ENCODE measurements around the gene MELK.

GRCh38 chr9:36530224-36530623 lies 42.5 kb upstream of the MELK start:
- no peak for TF ChIP-seq POLR2AphosphoS5 (IDR thresholded peaks at IDR 0.05)
- no peak for TF ChIP-seq TAF1 (IDR thresholded peaks at IDR 0.05; ENCODE audit: low read depth)
- TF ChIP-seq, protein P1, sequence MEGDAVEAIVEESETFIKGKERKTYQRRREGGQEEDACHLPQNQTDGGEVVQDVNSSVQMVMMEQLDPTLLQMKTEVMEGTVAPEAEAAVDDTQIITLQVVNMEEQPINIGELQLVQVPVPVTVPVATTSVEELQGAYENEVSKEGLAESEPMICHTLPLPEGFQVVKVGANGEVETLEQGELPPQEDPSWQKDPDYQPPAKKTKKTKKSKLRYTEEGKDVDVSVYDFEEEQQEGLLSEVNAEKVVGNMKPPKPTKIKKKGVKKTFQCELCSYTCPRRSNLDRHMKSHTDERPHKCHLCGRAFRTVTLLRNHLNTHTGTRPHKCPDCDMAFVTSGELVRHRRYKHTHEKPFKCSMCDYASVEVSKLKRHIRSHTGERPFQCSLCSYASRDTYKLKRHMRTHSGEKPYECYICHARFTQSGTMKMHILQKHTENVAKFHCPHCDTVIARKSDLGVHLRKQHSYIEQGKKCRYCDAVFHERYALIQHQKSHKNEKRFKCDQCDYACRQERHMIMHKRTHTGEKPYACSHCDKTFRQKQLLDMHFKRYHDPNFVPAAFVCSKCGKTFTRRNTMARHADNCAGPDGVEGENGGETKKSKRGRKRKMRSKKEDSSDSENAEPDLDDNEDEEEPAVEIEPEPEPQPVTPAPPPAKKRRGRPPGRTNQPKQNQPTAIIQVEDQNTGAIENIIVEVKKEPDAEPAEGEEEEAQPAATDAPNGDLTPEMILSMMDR (IDR thresholded peaks at IDR 0.05; ENCODE audit: poor library complexity, severe bottlenecking), result no peak
- no peak for TF ChIP-seq EZH2 (IDR thresholded peaks at IDR 0.05; ENCODE audit: borderline replicate concordance, insufficient read depth, low read length, poor library complexity, severe bottlenecking)

All from neural cell (in vitro differentiated cells).